ENCODE results near the gene PIN1. TPM values are rescaled to one million over a fixed set of nuclear protein-coding genes. Genes with fewer than 3 reads are reported as not detected.
"Not testable (repeated sequence)": the region's sequence is repeated elsewhere in the genome, so short reads cannot be mapped to it uniquely, and the experiment has no call there.

Gene PIN1
- total RNA-seq, 1 donor: 62.7 TPM

GRCh38 chr19:9818175-9818733 is 16.9 kb upstream of the PIN1 start:
- no peak for DNase-seq (ENCODE audit: low read depth in 2 of 3, low spot score in 2 of 3)

DNA sequence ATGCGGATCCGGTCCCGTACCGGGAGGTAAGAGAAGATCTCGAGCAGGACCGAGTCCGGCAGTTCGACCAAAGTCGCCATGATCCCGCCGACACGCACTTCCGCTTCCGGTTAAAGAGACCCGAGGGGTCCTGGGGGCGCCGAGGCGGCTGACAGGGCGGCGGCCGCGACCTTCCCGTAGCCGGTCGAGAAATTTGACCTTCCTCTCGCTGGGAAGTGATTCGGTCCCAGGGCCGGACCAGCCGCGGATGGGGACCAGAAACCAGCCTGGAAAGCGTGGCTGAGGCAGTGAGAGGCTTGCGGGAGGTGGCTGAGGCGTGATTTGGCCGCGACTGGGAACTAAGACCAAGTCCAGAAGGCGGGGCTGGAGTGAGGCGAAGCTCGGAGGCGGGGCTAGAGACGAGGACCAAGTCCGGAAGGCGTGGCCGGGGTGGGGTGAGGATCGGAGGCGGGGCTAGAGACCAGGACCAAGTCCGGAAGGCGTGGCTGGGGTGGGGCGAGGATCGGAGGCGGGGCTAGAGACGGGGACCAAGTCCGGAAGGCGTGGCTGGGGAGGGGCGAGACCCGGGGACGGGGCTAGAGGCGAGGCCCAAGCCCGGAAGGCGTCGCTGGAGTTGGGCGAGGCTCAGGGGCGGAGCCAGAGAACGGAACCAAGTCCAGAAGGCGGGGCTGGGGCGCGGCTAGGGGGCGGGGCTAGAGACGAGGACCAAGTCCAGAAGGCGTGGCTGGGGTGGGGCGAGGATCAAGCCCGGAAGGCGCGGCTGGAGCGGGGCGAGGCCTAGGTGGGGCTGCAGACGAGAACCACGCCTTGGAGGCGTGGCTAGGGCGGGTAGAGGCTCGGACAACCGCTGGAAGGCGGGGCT is 16.2 kb upstream of the PIN1 start, which contains the start of gene FBXL12:
FBXL12 (minus strand) TSS at position 346 of the 862 bp plus-strand sequence; CDS start at position 80, 266 bp downstream.
- DNase-seq (ENCODE audit: low read depth in 2 of 3, low spot score in 2 of 3): peak; percentile 99 to 100 (median 100)

DNA sequence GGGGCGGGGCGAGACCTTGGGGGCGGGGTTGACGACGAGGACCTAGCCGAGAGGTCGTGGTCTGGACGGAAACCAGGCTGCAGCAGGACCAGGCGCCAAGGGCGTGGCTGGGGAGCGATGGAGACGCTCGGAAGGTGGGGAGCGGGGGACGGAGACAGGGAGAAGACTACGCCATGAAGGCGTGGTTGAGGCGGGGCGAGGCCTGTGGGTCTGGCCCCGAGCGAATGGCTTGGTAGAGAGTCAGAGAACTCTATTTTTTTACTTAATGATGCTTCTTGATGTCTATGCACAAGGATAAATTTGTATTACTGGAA is 15.6 kb upstream of the PIN1 start:
- DNase-seq (ENCODE audit: low read depth in 2 of 3, low spot score in 2 of 3): no peak

DNA sequence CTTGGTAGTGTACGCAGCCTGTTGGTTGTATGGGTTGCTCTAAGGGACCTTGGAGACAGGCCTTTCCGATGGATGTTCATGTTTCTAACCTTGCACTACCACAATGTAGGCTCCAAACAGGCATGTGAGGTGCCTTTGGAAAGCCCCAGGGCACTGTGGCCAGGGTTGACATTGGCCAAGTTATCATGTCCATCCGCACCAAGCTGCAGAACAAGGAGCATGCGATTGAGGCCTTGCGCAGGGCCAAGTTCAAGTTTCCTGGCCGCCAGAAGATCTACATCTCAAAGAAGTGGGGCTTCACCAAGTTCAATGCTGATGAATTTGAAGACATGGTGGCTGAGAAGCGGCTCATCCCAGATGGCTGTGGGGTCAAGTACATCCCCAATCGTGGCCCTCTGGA is 15.1 kb upstream of the PIN1 start:
- DNase-seq (ENCODE audit: low read depth in 2 of 3, low spot score in 2 of 3): not testable (repeated sequence)

GRCh38 chr19:9823816-9824215 is 11.3 kb upstream of the PIN1 start:
- no peak for DNase-seq (ENCODE audit: low read depth in 2 of 3, low spot score in 2 of 3)

- DNase-seq (ENCODE audit: low read depth in 2 of 3, low spot score in 2 of 3): peak; percentile 77 to 91 (median 89)
Measured at GRCh38 chr19:9827289-9828238, 7.6 kb upstream of the PIN1 start, which contains the start of gene UBL5. TSS of gene UBL5 (plus strand) at chr19:9827918. CDS start at chr19:9828338, 420 bp downstream.

DNA sequence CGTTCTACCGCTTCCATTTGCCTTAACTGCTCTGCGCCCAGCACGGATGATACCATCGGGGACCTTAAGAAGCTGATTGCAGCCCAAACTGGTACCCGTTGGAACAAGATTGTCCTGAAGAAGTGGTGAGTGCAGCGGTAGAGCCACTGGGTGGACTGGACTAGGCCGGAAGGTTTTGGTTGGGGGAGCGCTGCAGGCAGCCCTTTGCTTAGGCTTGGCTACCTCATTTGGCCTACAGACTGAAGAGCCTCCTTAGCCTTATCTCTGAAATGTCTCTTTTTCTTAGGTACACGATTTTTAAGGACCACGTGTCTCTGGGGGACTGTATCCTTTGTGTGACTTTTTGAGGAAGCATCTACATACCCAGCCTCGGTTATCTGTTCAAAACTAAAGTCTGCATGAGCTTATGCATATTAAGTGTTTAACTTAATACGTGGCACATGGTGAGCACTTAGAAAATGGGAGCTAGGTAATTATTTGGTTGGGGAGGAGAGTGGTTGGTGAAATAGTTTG is 6.5 kb upstream of the PIN1 start:
- DNase-seq (ENCODE audit: low read depth in 2 of 3, low spot score in 2 of 3): no peak

- DNase-seq (ENCODE audit: low read depth in 2 of 3, low spot score in 2 of 3): no peak
Measured at GRCh38 chr19:9834307-9834725, 802 bp upstream of the PIN1 start.

DNA sequence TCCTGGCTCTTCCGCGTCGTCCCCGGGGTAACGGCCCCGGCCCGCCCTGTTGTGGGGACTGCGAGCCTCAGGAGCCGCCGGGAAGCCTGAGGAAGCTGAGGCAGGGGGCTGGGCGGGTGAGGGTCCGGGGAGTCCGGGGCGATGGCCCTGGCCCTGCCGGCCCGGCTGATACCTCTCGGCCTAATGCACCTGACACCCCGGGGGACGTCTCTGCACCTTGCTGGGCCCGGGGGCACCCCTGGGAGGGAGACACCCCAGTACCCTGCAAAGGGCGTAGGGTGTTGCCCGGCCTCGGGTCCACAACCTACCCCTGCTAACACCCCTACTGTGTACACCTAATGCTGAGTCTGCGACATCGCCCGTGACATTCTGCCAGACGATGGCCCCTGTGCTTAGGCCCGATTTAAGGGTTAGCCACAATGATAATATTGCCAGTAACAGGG is 410 bp downstream of the PIN1 start:
- no peak for DNase-seq (ENCODE audit: low read depth in 2 of 3, low spot score in 2 of 3)

DNA sequence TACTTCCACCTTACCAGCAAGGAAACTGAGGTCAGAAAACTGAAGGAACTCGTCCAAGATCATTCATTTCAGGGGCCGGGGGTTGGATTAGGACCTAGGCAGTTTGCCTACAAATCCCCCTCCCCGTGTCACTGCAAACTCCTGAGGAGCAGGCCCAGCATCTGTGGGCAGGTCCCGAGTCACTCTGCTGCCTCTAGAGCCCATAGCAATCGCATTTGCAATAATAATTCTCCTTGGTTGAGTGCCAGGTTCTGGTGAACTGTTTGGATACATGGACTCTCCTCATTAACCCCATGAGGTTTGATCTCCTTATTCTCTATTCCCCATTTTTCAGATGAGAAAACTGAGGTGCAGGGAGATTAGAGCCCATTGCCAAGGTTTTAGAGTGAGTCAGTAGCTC is 903 bp downstream of the PIN1 start:
- DNase-seq (ENCODE audit: low read depth in 2 of 3, low spot score in 2 of 3): no peak

- DNase-seq (ENCODE audit: low read depth in 2 of 3, low spot score in 2 of 3): no peak
Measured at GRCh38 chr19:9838324-9838723, 3.2 kb downstream of the PIN1 start.

GRCh38 chr19:9839415-9839814 is 4.3 kb downstream of the PIN1 start:
- no peak for DNase-seq (ENCODE audit: low read depth in 2 of 3, low spot score in 2 of 3)

DNA sequence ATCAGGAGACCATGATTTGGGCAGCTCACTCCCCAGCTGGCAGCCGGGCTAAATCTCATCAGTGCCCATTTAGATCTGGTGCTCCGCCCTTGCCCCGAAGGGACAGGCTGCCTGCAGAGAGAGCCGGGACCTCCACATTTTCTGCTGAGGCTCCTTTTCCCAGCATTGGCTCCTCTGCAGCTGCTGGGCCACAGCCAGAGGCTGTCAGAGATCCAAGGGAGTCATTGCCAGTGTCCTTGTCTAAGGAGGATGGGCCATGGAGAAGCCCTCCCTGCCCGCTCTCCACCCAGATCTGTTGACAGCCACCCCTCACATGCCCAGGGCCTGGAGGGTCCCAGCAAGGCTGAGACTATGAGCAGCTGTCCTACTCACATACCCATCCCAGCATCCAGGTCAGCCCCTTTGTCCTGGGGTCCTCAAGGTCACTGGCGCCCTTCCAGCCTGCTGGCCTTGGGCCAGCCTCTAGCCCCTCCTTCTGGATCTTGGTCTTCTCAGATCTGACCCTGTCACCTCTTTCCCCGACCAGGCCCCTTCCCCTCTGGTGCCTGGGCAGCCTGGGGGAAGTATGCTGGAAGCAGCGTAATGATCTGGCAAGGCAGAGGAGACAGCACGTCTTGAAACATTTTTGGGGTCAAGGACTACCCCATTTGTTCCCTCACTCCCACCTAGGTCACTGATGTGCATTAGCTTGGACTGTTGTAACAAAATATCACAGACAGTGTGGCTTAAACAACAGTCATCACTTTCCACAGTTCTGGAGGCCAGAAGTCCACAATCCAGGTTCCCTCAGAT is 7.9 kb downstream of the PIN1 start:
- DNase-seq (ENCODE audit: low read depth in 2 of 3, low spot score in 2 of 3): no peak

GRCh38 chr19:9843626-9844273 is 8.6 kb downstream of the PIN1 start:
- DNase-seq (ENCODE audit: low read depth in 2 of 3, low spot score in 2 of 3): not testable (repeated sequence)

DNA sequence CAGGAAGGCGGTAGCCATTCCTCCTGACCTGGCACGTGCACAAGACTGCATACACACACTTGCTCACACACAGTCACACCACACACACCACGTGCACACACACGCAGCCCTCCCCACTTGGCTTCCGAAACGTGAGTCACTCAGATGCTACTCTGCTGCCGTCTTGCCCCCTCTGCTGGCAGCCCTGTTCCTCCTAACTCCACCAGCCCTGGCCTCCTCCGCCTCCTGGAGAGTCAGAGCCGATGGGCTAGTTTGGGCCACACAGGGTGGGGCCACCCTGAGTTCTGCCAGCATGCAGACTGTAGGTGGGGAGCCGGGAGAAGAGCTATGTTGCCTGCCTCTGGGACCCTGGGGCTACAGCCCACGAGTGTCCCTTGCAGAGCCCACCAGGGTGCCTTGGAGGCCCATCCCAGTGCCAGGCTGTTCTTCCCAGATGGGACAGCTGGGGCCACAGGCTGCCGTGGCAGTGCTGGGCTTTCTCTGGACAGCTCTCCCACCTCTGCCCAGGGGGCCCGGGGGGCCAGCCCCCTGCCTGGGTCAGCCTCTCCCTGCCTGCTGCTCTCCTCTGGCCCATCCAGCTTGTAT is 12.1 kb downstream of the PIN1 start:
- peak in 2 of 3 donors; percentile 31 to 33 for DNase-seq (ENCODE audit: low read depth in 2 of 3, low spot score in 2 of 3)

- DNase-seq (ENCODE audit: low read depth in 2 of 3, low spot score in 2 of 3): peak in 1 of 3 donors; percentile 14
Measured at GRCh38 chr19:9848060-9848459, 12.9 kb downstream of the PIN1 start.

DNA sequence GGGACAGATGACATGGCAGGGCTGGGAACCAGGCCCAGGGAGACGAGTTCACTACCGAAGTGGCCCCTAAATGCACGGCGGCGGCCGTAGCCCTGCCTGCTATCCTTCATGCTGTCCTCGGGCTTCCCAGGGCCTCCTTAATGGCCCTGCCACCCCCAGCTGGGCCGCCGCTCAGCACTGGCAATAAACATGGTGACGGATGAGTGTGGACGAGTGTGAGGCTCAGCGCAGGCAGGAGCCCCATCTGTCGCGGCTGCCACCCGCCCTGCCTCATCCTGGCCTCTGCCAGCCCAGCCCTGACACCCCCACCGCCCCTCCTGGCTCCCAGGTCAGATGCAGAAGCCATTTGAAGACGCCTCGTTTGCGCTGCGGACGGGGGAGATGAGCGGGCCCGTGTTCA is 13.6 kb downstream of the PIN1 start:
- DNase-seq (ENCODE audit: low read depth in 2 of 3, low spot score in 2 of 3): no peak

- DNase-seq (ENCODE audit: low read depth in 2 of 3, low spot score in 2 of 3): no peak
Measured at GRCh38 chr19:9849791-9850190, 14.7 kb downstream of the PIN1 start.
